Measurements from ENCODE around the gene MOCS3.

MOCS3 gene

DNA sequence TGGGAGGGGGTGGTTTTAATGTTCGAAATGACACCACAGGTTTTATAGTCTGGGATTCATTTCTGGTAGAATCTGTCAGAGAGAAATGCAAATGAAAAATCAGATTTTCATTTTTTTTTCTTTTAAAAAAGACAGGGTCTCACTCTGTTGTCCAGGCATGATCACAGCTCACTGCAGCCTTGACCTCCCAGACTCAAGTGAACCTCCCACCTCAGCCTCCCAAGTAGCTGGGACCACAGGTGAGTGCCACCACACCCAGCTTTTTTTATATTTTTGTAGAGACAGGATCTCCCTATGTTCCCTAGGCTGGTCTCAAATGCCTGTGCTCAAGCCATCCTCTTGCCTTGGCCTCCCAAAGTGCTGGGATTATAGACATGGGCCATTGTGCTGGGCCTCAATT lies 25.0 kb upstream of the MOCS3 start:
- H3K4me3 Mint-ChIP-seq, result no peak overlapping the region
- TF ChIP-seq, protein P1, sequence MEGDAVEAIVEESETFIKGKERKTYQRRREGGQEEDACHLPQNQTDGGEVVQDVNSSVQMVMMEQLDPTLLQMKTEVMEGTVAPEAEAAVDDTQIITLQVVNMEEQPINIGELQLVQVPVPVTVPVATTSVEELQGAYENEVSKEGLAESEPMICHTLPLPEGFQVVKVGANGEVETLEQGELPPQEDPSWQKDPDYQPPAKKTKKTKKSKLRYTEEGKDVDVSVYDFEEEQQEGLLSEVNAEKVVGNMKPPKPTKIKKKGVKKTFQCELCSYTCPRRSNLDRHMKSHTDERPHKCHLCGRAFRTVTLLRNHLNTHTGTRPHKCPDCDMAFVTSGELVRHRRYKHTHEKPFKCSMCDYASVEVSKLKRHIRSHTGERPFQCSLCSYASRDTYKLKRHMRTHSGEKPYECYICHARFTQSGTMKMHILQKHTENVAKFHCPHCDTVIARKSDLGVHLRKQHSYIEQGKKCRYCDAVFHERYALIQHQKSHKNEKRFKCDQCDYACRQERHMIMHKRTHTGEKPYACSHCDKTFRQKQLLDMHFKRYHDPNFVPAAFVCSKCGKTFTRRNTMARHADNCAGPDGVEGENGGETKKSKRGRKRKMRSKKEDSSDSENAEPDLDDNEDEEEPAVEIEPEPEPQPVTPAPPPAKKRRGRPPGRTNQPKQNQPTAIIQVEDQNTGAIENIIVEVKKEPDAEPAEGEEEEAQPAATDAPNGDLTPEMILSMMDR (IDR thresholded peaks at IDR 0.05; ENCODE audit: unreplicated experiment in 3 of 3), result no peak
- H3K27ac Mint-ChIP-seq, result peak overlapping the region in 1 of 3 experiments; percentile 100
- no peaks in the 10 kb centered on the region for H3K27me3 Mint-ChIP-seq (ENCODE audit: low read depth)
- peaks cover 10% of the 10 kb centered on the region for H3K4me1 Mint-ChIP-seq
- peaks cover 51% of the 10 kb centered on the region for H3K36me3 Mint-ChIP-seq (ENCODE audit: low read depth)
- H3K9me3 Mint-ChIP-seq, result no peaks in the 10 kb centered on the region

DNA sequence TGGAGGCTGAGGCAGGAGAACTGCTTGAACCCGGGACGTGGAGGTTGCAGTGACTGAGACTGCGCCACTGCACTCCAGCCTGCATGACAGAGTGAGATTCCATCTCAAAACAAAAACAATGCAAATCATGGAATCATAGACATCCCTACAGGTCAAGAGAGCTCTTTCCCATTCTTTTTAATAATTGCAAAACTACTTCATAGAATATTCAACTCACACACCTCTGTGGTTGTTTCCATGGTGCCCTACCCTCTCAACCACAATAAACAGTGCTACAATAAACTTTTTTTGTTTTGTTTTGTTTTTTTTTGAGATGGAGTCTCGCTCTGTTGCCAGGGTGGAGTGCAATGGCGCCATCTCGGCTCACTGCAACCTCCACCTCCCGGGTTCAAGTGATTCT lies 15.5 kb upstream of the MOCS3 start:
- H3K4me3 Mint-ChIP-seq, result no peak overlapping the region
- no peaks in the 10 kb centered on the region for H3K9me3 Mint-ChIP-seq
- H3K4me1 Mint-ChIP-seq, result no peaks in the 10 kb centered on the region
- TF ChIP-seq, protein P1 (IDR thresholded peaks at IDR 0.05; ENCODE audit: unreplicated experiment in 3 of 3), result no peak
- H3K27ac Mint-ChIP-seq, result no peak overlapping the region
- no peaks in the 10 kb centered on the region for H3K27me3 Mint-ChIP-seq (ENCODE audit: low read depth)
- peaks cover 48% of the 10 kb centered on the region for H3K36me3 Mint-ChIP-seq (ENCODE audit: low read depth)

DNA sequence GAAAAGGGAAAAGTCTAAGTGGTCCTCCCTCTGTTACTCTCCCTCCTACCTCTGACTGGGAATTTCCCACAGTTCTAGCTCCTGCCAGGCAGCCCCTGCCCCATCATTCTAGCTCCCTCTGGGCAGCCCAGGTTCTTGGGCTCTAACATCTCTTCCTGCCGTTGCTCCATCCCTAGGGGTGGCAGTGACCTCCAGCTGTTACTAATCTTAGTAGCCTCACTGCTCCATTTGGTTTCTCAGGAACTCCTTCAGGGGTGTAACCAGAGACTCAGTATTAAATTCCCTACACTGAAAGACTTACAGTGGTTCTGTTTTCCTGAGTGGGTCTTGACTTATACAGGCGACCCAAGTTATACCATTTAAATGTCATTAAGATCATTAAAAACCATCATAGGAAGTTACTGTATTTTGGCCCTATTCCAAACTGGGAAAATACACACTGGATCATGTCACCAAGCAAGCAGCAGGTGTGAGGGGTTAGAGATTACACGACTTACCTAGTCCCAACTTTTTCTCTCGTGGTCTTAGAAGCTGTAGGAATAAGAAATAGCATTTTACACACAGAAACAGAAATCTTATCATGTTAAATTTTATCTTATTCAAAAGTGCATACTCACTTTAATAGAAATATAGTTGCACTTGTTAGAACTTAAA lies 10.4 kb upstream of the MOCS3 start:
- Mint-ChIP-seq H3K27me3 (ENCODE audit: low read depth) (no peaks in the 10 kb centered on the region), H3K4me3 (no peak overlapping the region), H3K4me1 (no peaks in the 10 kb centered on the region), H3K9me3 (no peaks in the 10 kb centered on the region), H3K27ac (no peak overlapping the region), H3K36me3 (ENCODE audit: low read depth) (peaks cover 52% of the 10 kb centered on the region)
- TF ChIP-seq, protein P1 (IDR thresholded peaks at IDR 0.05; ENCODE audit: unreplicated experiment in 3 of 3), result no peak

DNA sequence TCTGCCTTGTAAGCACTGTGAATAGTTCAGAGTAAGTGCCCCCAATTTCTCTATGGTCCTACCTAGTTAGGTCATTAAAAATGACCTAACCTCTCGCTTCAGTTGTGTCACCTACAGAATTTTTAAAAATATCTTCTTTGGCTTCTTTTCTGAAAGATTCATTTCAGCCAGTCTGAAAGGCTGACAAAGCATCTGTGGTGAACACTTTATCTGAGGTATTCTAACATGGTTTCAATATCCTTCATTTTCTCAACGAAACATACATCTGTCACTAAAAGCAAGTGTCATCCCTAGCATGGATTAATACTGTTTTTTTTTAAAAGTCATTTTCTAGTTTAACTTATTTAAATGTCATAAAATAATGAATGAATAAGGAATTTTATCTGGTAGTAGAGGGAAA lies 5.4 kb upstream of the MOCS3 start:
- Mint-ChIP-seq H3K4me3 (no peak overlapping the region), H3K36me3 (ENCODE audit: low read depth) (peaks cover 33% of the 10 kb centered on the region), H3K4me1 (peaks cover 26% of the 10 kb centered on the region), H3K9me3 (no peaks in the 10 kb centered on the region), H3K27ac (no peak overlapping the region), H3K27me3 (ENCODE audit: low read depth) (no peaks in the 10 kb centered on the region)
- TF ChIP-seq, protein P1 (IDR thresholded peaks at IDR 0.05; ENCODE audit: unreplicated experiment in 3 of 3), result no peak

DNA sequence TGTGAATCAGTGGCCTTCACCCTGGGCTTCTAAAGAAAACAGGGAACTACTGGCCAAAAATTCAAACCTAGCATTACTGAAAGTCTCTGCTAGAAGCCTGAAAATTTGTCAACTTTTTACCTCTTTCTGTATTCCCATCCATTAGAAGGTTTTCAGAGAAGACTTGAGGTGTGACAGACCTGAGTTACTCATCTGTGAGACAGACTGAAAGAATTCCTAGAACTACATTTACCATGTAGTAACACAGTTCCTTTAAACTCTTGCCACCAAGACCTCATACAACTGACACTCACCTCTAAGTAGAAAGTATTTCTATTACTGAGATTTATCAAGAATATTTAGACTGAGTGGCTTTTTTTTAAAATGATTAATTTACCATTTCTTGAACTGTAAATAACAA lies 4.8 kb upstream of the MOCS3 start:
- Mint-ChIP-seq H3K4me1 (peaks cover 31% of the 10 kb centered on the region), H3K4me3 (no peak overlapping the region), H3K36me3 (ENCODE audit: low read depth) (peaks cover 32% of the 10 kb centered on the region), H3K9me3 (no peaks in the 10 kb centered on the region), H3K27ac (no peak overlapping the region), H3K27me3 (ENCODE audit: low read depth) (no peaks in the 10 kb centered on the region)
- TF ChIP-seq, protein P1 (IDR thresholded peaks at IDR 0.05; ENCODE audit: unreplicated experiment in 3 of 3), result no peak

DNA sequence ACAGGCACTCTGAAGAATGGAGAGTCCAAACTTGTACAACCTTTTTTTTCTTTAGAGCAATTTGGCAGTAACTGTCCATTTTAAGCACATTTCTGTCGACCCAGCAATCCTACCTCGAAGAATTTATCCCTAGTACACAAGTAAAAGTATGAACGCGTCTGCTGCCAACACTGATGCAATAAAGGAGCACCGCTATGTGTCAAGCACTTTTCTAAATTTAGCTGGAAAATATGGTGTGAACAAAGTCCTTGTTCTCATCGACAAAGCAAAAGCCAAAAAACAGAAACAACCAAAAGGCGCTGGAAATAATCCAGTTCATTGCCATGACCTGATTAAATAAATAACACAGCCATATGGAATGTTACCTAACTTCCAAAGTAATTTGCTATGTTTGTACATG lies 1.3 kb upstream of the MOCS3 start:
- Mint-ChIP-seq H3K36me3 (ENCODE audit: low read depth) (peaks cover 31% of the 10 kb centered on the region), H3K27ac (peak overlapping the region; percentile 100), H3K4me3 (peak overlapping the region; percentile 88 to 99 (median 98)), H3K4me1 (peaks cover 46% of the 10 kb centered on the region), H3K27me3 (ENCODE audit: low read depth) (no peaks in the 10 kb centered on the region), H3K9me3 (no peaks in the 10 kb centered on the region)
- TF ChIP-seq, protein P1 (IDR thresholded peaks at IDR 0.05; ENCODE audit: unreplicated experiment in 3 of 3), result no peak
